PC-9 (cell line): ENCODE data around the gene SVOP. TPM values are rescaled to one million over a fixed set of nuclear protein-coding genes. Genes with fewer than 3 reads are reported as not detected.
A peak's percentile ranks its signal among the peaks of the same experiment; 100 is the strongest.

Source experiments
- BruUV-seq: library from RNA; stranded (reverse); fragments of 400-500 nt; replicated peaks from 2 replicates; lab custom pipeline; 2021; lab: Mats Ljungman, UMichigan
- CTCF ChIA-PET: fragments of 300-600 bp; sonication (Branson Sonifier 250); formaldehyde crosslinking; loops from one replicate; lab custom pipeline; 2022; ENCODE audit warnings: antibody characterized with exemption; lab: Charles Lee
- POLR2A ChIA-PET: fragments of 300-600 bp; sonication (Branson Sonifier 250); formaldehyde crosslinking; loops from one replicate; lab custom pipeline; 2022; ENCODE audit warnings: antibody characterized with exemption; ENCODE audit not compliant: unreplicated experiment; lab: Charles Lee
- DNase-seq, 2 experiments: peaks; one replicate each; pipeline versions ENCODE4 v3.0.0 to v3.0.0-alpha.2; 2015 to 2022; ENCODE audit warnings: mixed read lengths in 1 of 2
- H2AFZ ChIP-seq: fragments of 200-600 bp; sonication (generic); 2 replicates; pipeline ENCODE4 v1.8.1; 2017; ENCODE audit warnings: antibody characterized with exemption
- H3F3A ChIP-seq: fragments of 200-600 bp; sonication (generic); 2 replicates; pipeline ENCODE4 v1.8.1; 2017; ENCODE audit warnings: antibody characterized with exemption, mild to moderate bottlenecking, low read depth; ENCODE audit not compliant: insufficient read depth
- H3K27ac ChIP-seq: fragments of 200-600 bp; sonication (generic); 2 replicates; pipeline ENCODE4 v1.6.1; 2016; ENCODE audit warnings: mixed run types
- H3K27me3 ChIP-seq: fragments of 200-600 bp; sonication (generic); 2 replicates; pipeline ENCODE4 v1.6.1; 2016; ENCODE audit warnings: low read depth, mixed run types; ENCODE audit not compliant: insufficient read depth
- H3K36me3 ChIP-seq: fragments of 200-600 bp; sonication (generic); 2 replicates; pipeline ENCODE4 v1.6.1; 2016; ENCODE audit warnings: low read depth, mixed run types
- H3K4me1 ChIP-seq: fragments of 200-600 bp; sonication (generic); replicated peaks from 2 replicates; pipeline ENCODE4 v1.6.1; 2016; ENCODE audit warnings: mixed run types; ENCODE audit not compliant: insufficient read depth
- H3K4me2 ChIP-seq: fragments of 200-600 bp; sonication (generic); 2 replicates; pipeline ENCODE4 v1.6.1; 2017; ENCODE audit warnings: mixed run types
- H3K4me3 ChIP-seq: fragments of 200-600 bp; sonication (generic); 2 replicates; pipeline ENCODE4 v1.6.1; 2016; ENCODE audit warnings: mixed run types
- H3K79me2 ChIP-seq: fragments of 200-600 bp; sonication (generic); 2 replicates; pipeline ENCODE4 v1.6.1; 2017; ENCODE audit warnings: low read depth, mixed run types
- H3K9me2 ChIP-seq: fragments of 200-600 bp; sonication (generic); 2 replicates; pipeline ENCODE4 v1.8.1; 2017; ENCODE audit warnings: mild to moderate bottlenecking; ENCODE audit not compliant: insufficient read depth
- H3K9me3 ChIP-seq: fragments of 200-600 bp; sonication (generic); 2 replicates; pipeline ENCODE4 v1.8.1; 2016; ENCODE audit warnings: low read depth; ENCODE audit not compliant: insufficient read depth
- H4K20me1 ChIP-seq: fragments of 200-600 bp; sonication (generic); 2 replicates; pipeline ENCODE4 v1.8.1; 2017; ENCODE audit not compliant: insufficient read depth
- EZH2 ChIP-seq: fragments of 200-600 bp; sonication (generic); IDR thresholded peaks from 2 replicates; pipeline ENCODE4 v1.8.0; 2017; ENCODE audit warnings: antibody characterized with exemption, low read depth
- intact Hi-C: fragments of 100-400 bp; cut with micrococcal nuclease; formaldehyde crosslinking; loops from one replicate; pipeline ENCODE4 v1.10.0; 2022; ENCODE audit not compliant: unreplicated experiment
- total RNA-seq: library from RNA; stranded (reverse); gene quantifications from 2 replicates; pipeline ENCODE4 v1.2.3, GENCODE V29; 2021
- TF ChIP-seq, protein P1 (sequence below): fragments of 200-600 bp; sonication (generic); conservative IDR thresholded peaks from 2 replicates; pipeline ENCODE4 v1.6.1; 2017; ENCODE audit warnings: mixed run types, antibody characterized with exemption, mild to moderate bottlenecking, moderate library complexity

SVOP gene
- total RNA-seq, 1 experiment from 2014 or later, result not detected

DNA sequence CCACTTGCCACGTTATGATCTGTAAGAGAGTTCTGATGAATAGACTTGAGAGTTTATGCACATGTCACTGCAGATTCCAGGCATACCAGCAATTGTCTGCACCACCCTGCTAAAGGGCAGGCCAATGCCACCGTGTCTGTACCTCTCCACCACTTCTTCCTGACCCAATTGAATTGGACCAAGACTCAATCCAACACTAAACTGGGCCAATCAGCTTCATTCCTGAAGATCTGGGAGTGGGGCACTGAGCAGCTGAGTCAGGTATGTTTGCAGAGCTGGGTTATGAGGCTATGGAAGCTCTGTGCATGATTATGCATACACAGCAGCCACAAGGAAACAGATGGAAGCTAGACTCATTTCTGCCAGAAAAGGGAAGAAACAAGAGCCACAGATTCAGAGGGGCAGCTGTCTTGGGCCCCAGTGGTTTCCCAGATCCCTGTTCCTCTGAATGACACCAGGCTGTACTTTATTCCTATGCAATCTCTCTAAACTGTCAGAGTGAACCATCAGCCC is 113.0 kb downstream of the SVOP start:
- Histone ChIP-seq H3F3A (no peaks in the 10 kb centered on the region), H3K9me3 (no peaks in the 10 kb centered on the region), H4K20me1 (no peaks in the 10 kb centered on the region), H3K4me2 (peak overlapping the region; percentile 39), H3K27ac (no peak overlapping the region), H3K4me1 (peaks cover 27% of the 10 kb centered on the region), H3K4me3 (no peak overlapping the region), H3K36me3 (no peaks in the 10 kb centered on the region), H3K27me3 (no peaks in the 10 kb centered on the region), H3K9me2 (no peaks in the 10 kb centered on the region), H3K79me2 (no peaks in the 10 kb centered on the region), H2AFZ (no peak overlapping the region)
- POLR2A ChIA-PET, result interaction anchor here (0.5 kb wide), 1 partner anchor 308 kb away, joined by 12 read pairs; no protein-coding TSS in a partner anchor
- intact Hi-C loops, result no loop called here
- DNase-seq, result peak; percentile 61 to 79
- BruUV-seq, result no TSS peak
- CTCF ChIA-PET, result no interaction called here
- no peak for TF ChIP-seq EZH2
- TF ChIP-seq, protein P1, sequence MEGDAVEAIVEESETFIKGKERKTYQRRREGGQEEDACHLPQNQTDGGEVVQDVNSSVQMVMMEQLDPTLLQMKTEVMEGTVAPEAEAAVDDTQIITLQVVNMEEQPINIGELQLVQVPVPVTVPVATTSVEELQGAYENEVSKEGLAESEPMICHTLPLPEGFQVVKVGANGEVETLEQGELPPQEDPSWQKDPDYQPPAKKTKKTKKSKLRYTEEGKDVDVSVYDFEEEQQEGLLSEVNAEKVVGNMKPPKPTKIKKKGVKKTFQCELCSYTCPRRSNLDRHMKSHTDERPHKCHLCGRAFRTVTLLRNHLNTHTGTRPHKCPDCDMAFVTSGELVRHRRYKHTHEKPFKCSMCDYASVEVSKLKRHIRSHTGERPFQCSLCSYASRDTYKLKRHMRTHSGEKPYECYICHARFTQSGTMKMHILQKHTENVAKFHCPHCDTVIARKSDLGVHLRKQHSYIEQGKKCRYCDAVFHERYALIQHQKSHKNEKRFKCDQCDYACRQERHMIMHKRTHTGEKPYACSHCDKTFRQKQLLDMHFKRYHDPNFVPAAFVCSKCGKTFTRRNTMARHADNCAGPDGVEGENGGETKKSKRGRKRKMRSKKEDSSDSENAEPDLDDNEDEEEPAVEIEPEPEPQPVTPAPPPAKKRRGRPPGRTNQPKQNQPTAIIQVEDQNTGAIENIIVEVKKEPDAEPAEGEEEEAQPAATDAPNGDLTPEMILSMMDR, result no peak

- H3K36me3 ChIP-seq, result no peaks in the 10 kb centered on the region
- no peaks in the 10 kb centered on the region for H3K79me2 ChIP-seq
- no peak overlapping the region for H2AFZ ChIP-seq
- no peak overlapping the region for H3K27ac ChIP-seq
- CTCF ChIA-PET, result no interaction called here
- no peak for TF ChIP-seq EZH2
- no peak overlapping the region for H3K4me3 ChIP-seq
- intact Hi-C loops, result no loop called here
- H3K9me2 ChIP-seq, result no peaks in the 10 kb centered on the region
- POLR2A ChIA-PET, result interaction anchor here (0.6 kb wide), 1 partner anchor 19 kb away, joined by 5 read pairs; no protein-coding TSS in a partner anchor
- no peaks in the 10 kb centered on the region for H3K9me3 ChIP-seq
- H3K27me3 ChIP-seq, result peaks cover under 1% of the 10 kb centered on the region; the same call in 1 of the 2 replicates
- H3K4me2 ChIP-seq, result no peak overlapping the region
- no peaks in the 10 kb centered on the region for H4K20me1 ChIP-seq
- peaks cover 21% of the 10 kb centered on the region for H3K4me1 ChIP-seq
- no peaks in the 10 kb centered on the region for H3F3A ChIP-seq
- no peak for DNase-seq
- no TSS peak for BruUV-seq
Observed at GRCh38 chr12:108906971-108907370, 113.9 kb downstream of the SVOP start.

GRCh38 chr12:108905725-108906124 is 115.1 kb downstream of the SVOP start:
- H3K9me3 ChIP-seq, result no peaks in the 10 kb centered on the region
- no peaks in the 10 kb centered on the region for H3F3A ChIP-seq
- no peaks in the 10 kb centered on the region for H4K20me1 ChIP-seq
- ChIA-PET POLR2A (no interaction called here), CTCF (no interaction called here)
- no peak overlapping the region for H2AFZ ChIP-seq
- BruUV-seq, result no TSS peak
- peaks cover 8% of the 10 kb centered on the region for H3K27me3 ChIP-seq
- H3K4me3 ChIP-seq, result no peak overlapping the region
- H3K36me3 ChIP-seq, result no peaks in the 10 kb centered on the region
- intact Hi-C loops, result no loop called here
- TF ChIP-seq EZH2, result no peak
- TF ChIP-seq, protein P1, result no peak
- H3K79me2 ChIP-seq, result no peaks in the 10 kb centered on the region
- no peak overlapping the region for H3K27ac ChIP-seq
- no peaks in the 10 kb centered on the region for H3K9me2 ChIP-seq
- no peak for DNase-seq
- H3K4me2 ChIP-seq, result no peak overlapping the region
- peaks cover 10% of the 10 kb centered on the region; the same call in 1 of the 2 replicates for H3K4me1 ChIP-seq
